NCI-H1694 treated with DMSO at 0.1 percent for 48 hours (cell line): ENCODE results near the gene RFXANK.
"Not testable (repeated sequence)": the region's sequence is repeated elsewhere in the genome, so short reads cannot be mapped to it uniquely, and the experiment has no call there.

Experiments
- DNase-seq: peaks from one replicate; lab custom pipeline; 2025; lab: John Stamatoyannopoulos, UW

RFXANK gene

DNA sequence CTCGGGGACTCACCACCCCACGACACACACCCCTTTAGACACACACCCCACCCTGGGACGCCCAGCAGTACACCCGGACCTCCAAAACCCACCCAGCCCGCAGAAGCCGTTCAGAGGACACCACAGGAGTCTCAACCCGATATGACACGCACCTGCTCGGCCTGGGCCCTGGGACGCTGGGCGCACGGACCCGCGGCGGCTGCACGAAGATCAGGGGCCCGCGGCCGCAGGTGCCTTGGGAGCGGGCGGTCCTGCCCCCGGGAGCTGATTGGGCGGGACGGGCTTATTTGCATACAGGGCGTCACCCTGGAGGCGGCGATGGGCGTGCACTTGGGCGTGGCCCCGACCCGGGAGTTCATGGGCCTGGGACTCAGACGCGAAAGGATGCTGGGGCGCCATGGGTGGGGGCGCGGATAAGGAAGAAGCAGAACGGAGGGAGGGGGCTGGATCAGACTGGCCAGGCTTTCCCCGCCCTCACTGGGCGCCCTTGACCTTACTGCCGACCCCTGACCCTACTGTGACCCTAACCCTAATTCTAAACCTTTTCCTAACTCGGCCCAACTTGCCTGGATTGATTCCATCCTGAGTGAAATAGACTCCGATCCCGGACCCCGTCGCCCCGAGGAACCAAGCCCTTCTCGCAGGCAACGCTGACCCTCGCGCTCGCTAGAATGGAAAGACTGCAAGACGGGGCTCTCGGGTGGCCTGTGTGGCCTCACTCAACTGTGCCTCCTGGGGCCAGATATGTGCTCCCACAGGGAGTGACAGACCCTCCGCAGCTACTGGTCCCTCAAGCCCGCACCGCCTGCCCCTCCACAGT is 21.8 kb upstream of the RFXANK start, which contains the start of gene MEF2B:
TSS of gene MEF2B (minus strand) at position 211 of the 820 bp plus-strand sequence. CDS start 19,528 bp downstream, outside the sequence.
- DNase-seq = no peak

DNA sequence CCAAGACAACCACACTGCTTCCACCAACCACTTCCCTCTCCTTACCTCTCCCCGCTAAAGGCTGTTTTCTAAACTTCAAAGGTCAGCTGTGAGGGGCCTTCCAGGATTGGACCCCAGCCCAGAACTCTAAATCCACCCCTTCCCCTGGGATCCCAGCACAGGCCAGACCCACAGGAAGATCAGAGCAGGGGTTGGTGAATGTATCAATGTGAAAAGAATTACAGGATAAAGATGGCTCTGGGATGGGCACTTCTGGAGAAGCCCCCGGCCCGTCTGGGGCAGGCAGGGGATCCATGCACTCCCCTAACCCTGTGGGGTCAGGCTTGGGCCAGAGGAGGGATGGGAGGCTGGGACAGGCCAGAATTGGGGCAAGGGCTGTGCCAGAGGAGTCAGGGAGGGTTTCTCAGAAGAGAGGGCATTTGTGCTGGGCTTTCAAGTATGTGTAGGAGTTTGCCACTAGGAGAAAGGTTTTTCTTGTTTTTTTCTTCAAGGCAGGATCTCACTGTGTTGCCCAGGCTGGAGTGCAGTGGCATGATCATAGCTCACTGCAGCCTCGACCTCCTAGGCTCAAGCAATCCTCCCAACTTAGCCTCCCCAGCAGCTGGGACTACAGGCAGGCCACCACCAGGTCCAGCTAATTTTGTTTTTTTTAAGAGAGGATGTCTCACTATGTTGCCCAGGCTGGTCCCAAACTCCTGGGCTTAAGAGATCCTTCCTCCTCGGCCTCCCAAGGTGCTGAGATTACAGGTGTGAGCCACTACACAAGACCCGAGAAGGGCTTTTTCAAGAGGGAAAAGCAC is 21.0 kb upstream of the RFXANK start:
- no peak for DNase-seq

DNA sequence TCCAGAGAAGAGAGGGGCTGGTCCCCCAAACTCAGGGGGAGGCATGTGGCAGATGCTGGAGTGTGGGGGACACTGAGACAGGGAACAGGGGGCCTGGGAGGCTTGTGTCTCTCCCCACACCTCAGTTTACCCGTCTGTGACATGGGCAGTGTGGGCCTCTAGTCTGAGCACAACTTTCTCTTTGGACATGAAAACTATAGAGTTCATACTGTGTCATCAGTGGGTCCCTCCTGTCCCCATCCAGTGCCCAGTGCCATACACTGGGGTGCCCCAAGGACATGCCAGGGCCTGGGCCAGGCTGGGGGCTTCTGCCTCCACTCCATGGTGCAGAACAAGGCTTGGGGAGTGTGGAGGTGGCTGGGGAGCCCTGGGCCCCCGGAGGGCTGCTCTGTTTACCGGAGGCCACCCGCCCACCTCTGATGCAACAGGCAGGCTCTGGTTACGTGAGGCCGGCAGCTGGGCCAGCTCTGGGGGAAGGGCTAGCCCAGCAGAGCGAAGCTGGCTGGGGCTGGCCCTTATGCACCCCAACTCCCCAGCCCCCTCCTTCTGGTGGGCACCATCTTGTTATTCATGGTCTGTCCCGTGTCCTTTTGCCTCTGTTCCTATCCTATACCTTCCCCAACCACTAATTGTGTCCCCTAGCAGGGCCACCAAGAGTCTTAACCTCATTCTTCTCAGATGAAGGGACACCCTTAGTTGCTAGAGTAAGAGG is 20.1 kb upstream of the RFXANK start:
- no peak for DNase-seq

DNA sequence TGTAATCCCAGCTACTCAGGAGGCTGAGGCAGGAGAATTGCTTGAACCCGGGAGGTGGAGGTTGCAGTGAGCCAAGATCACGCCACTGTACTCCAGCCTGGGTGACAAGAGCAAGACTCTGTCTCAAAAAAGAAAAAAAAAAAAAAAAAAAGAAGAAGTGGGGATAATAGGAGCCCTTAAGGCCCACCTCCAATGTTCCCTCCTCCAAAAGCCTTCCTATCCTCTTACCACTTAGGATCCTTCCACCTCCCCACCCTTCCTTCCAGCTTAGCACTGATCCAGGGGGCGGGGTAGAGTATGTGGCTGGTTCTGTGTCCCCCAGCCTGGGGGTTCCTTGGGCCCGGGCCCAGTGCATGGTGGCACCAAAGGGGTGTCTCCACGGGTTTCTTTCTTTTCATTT is 18.8 kb upstream of the RFXANK start:
- not testable (repeated sequence) for DNase-seq

DNA sequence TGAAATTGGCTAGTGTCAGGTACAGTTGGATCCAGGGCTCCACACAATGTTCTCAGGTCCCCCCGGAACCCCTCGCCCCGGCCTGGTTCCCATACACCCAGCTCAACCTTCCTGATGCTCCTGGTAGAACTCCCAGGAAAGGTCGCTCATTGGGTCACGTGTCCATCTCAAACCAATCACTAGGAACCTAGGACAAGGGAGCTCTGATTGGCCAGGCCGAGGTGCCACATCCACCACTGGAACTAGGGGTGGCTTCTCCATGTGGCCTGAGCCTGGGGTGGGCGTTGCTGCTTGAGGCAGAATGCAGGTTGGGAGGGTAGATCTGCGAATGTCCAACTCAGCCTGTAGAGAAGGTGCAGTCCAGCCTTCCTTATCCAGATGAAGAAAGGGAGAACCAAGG is 15.1 kb upstream of the RFXANK start:
- DNase-seq = no peak

DNA sequence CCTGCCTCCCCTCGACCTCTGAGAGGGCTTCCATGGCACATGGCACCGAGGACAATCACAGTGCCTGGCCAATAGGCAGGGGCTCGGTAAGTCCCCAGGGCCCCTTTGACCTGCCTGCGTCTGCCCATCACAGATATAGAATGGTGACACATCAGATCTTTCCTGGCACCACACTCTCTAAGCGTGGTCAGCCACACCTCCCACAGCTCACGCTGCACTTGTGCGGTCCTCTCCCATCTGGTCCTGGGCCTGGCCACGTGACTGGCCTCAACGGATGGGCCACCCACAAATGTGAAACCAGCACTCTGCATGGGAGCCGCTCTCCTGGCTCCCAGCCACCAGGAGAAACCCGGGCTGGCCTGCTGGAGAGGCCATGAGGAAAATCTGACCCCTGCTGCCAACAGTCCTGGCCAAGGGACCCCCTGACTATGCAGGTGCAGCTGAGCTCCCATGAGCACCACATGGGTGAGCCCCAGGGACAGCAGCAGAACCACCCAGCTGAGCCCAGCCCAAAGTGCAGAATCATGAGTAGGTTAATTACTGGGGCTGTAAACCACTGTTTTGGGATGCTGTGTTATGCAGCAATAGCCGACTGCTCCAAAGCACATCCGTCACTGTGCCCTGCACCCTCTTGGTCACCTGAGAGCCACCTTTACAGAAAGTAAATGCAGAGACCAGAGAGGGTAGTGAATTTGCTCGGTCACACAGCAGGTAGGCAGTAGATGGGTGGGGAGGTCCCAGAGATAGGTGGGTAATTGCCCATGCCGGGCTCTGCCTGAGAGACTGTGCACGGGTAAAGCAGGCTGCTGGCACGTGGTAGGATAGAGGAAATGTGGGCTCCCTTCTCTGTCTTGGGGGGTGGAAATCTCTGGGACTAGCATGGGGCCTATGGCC is 12.3 kb upstream of the RFXANK start:
- no peak for DNase-seq

DNA sequence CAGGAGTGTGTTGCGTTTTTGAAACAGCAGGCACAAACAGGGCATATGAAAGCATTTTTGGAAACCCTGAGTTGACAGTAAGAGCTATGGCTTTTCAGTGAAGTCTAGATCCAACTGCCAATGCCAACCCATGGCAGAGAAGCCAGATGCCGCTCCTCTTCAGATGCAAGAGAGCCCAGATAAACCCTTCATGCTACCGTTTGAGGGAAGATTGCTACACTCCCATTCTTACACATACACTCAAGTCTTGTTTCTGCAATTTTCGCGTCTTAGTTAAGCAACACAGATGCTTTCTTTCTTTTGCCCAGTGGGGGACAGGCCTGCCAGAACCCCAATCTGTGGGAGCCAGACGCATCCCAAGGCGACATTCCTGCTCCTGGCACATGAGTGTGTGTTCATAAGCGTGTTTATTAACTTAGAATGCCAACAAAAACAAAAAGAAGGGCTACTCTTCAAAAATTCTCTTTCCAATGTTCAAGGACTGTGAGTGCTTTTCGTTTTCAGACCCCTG is 10.5 kb upstream of the RFXANK start:
- DNase-seq = no peak

DNA sequence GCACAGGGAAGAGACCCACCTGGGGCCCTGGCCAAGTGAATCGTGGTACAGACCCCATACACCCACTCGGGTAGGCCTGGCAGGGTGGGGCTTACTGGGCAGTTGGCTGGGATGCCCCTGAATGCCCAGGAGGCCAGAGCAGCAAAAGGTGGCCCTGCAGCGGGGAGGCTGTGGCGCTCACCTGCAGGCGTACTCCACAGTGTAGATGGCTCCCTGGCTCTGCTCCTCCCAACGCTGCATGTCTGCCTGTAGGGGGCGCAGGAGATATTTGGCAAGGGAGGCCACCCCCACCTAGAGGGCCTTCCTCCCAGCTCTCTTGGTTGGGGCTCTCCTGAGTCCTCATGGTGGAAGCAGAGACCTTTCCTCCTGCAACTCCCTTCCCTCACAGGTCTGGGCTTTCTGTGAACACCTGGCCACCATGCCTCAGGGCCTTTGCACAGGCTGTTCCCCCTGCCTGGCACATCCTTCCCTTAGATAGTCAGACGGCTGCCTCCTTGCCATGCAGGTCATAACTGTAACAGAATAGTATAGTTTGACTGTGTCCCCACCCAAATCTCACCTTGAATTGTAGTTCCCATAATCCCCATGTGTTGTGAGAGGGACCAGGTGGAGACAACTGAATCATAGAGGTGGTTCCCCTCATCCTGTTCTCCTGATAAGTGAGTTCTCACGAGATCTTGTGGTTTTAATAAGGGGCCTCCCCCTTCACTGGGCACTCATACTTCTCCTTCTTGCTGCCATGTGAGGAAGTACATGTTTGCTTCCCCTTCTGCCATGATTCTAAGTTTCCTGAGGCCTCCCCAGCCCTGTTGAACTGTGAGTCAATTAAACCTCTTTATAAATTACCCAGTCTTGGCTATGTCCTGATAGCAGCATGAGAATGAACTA is 6.0 kb upstream of the RFXANK start:
- peak; percentile 21 for DNase-seq

DNA sequence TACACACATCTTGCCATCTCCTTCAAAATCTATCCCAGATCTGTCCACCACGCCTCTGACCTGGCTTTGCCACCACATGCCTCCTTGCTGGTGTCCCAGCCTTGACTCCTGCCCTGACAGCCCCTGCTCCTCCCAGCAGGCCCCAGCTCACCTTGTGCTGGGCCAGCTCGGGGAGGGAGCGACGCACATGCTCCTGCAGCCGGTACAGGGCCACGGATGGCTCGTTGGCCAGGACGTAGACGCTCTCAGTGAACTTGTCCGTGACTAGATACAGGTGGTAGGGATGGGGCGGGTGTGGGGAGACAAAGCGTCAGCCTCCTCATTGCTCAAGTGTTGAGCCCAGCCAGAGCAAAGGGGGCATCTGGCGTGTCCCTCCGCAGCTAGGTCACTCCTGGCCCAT is 5.3 kb upstream of the RFXANK start:
- no peak for DNase-seq

DNA sequence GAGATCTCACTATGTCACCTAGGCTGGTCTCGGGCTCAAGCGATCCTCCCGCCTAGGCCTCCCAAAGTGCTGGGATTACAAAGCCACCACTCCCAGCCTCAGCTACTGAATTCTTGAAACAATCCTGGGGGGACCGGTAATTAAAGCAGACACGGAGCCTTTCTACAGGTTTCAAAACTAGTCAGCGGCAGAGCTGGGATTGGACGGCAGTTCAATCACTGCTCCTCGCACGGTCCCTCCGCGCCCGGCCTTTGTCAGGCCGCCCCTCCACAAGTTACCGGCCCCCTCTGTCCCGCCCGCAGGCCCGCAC is 335 bp upstream of the RFXANK start:
- DNase-seq = no peak

GRCh38 chr19:19192910-19193423 is 909 bp downstream of the RFXANK start:
- no peak for DNase-seq

DNA sequence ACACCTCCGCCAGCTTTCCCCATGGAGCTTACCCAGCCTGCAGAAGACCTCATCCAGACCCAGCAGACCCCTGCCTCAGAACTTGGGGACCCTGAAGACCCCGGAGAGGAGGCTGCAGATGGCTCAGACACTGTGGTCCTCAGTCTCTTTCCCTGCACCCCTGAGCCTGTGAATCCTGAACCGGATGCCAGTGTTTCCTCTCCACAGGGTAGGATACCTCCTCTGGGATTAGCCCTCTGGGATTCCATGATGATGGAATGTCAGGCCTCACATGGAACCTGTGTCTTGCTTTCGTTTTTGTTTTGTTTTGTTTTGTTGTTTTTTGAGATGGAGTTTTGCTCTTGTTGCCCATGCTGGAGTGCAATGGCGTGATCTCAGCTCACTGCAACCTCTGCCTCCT is 1.9 kb downstream of the RFXANK start:
- no peak for DNase-seq

DNA sequence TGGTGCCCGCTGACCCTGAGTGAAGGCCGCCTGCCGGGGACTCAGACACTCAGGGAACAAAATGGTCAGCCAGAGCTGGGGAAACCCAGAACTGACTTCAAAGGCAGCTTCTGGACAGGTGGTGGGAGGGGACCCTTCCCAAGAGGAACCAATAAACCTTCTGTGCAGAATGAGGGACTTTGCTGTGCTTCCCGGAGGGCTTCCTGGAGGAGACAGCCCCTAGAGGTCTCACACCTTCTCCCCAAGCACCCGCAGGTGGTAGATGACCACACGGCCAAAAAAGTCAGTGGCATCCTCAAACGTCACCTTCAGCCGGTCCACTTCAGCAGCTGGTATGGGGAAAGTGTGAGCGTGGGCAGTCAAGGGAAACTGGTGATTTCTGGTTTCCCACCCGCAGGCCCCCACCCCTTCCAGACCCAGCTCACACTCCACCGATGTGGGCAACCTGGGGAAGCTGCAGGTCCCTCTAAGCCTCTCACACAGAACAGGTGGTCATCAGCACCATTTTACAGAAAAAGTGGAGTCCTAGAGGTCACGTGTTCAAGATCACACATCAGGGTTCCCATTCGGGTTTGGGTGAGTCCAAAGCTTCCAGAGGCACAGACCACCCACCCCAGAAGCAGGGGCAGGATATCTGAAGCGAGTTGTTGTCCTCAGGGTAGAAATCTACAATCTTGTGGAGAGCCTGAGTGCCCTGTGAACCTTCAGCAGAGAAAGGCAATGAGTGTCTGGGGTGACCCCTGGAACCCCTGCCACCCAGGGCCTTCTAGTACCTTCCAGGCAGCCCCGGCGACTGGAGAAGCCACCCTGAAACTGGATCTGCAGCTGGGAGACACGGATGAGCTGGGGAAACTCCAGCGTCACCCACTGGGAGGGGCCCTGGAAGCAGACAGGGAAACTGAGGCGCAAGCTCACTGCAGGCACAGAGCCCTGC is 9.9 kb downstream of the RFXANK start:
- no peak for DNase-seq

DNA sequence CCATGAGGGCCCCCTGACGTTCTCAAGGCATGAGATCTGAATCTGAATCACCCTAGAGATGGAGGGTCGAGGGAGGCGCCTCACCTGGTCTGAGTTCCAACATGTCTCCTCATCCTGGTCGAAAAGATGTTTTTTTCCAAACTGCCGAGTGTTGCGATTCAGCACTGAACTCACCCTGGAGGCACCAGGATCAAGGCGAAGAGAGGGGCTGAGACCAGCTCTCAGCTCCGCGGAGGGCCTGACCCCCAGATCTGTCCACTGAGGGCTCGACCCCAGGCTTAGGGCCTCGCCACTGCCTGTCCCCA is 10.6 kb downstream of the RFXANK start:
- DNase-seq = no peak

GRCh38 chr19:19203012-19203856 is 11.2 kb downstream of the RFXANK start, which contains the start of gene NR2C2AP:
Gene NR2C2AP, minus strand, starts transcription at chr19:19203414. Its CDS starts 354 bp downstream, at chr19:19203060.
- DNase-seq = peak; percentile 92

- no peak for DNase-seq
These were observed 12.1 kb downstream of the RFXANK start for GRCh38 chr19:19204181-19204580.

DNA sequence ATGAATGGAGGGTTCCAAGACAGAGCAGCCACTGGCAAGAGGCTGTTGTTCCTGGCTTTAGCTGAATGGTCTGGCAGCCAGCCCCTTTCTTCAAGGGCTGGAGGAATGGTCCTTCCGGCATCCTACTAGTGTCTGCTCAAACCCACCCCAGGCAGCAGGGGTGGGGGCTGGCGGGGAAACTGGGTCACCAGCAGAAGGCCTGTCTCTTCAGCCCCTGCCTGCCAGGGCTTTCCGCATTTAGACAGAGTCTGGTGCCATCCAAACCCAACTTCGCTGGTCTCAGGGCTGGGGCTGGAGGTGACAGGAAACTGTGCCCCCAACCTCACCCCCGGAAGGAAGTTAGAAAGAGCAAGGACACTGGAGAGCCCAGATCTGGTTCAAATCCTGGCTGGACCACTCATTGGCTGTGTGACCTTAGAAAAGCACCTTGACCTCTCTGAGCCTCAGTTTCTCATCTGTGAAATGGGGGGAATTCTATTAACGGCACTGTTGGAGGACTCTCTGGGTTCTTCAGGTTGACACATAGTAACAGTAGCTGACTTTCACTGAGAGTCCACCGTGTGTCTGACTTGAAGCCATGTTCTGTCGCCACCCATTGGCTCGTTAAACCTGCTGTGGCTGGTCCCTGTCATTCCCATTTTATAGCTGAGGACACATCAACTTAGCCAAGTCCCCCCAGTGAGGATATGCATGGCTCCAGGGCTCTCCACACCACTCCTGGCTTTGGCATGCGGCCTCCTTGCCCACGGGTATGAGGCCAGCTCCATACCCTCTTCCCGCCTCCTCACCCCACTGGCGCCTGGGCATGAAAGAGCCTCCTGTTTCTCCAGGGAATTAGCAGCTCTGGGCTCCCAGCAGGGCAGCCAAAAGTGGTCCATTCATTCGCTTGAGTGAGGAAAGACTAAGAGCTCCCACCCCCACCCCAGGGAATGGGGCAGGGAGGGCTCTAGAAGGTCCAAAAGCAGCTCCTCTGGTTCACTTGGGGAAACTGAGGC is 13.7 kb downstream of the RFXANK start:
- no peak for DNase-seq
